ENCODE data around the gene KLF14. TPM values are rescaled to one million over a fixed set of nuclear protein-coding genes. Genes with fewer than 3 reads are reported as not detected.
"Not testable (repeated sequence)": the region's sequence is repeated elsewhere in the genome, so short reads cannot be mapped to it uniquely, and the experiment has no call there.

Gene KLF14
- total RNA-seq, 1 donor from 2014 or later = not detected

DNA sequence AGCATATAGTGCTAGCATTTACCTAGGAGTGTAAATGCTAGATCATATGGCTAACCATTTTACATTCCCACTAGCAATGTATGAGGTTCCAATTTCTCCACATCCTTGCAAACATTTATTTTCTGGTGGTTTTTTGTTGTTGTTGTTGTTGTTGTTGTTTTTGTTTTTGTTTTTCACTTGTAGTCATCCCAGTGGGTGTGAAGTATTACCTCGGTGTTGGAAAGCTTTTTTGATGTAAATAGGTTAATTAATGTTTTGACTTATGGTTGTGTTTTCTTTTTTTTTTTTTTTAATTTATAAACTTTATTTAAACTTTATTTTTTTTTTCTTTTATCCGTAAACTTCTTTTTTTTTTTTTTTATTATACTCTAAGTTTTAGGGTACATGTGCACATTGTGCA lies 32.4 kb downstream of the KLF14 start:
- no peak overlapping the region for H3K4me3 Mint-ChIP-seq (ENCODE audit: unreplicated experiment)
- no peaks in the 10 kb centered on the region for H3K27me3 Mint-ChIP-seq (ENCODE audit: unreplicated experiment)

DNA sequence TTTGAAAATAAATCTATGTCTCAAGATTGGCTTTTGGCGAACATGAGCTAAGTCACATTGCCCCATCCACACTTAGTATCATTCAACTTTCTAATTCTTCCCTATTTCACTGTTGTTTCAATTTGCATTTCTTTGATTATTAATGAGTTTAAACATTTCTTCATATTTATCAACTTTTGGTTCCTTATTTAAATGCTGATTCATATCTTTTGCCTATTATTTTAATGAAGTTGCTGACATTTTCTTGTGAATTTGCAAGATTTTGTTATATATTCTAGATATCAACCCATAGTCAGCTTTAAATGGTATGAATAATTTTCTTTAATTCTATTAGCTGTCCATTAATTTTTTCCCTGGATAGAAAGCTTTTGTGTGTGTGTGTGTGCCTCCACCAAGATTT lies 33.2 kb downstream of the KLF14 start:
- Mint-ChIP-seq H3K9me3 (ENCODE audit: unreplicated experiment) (peaks cover 2% of the 10 kb centered on the region), H3K27ac (ENCODE audit: unreplicated experiment) (no peak overlapping the region), H3K4me1 (ENCODE audit: low read depth, unreplicated experiment) (no peaks in the 10 kb centered on the region), H3K27me3 (ENCODE audit: unreplicated experiment) (no peaks in the 10 kb centered on the region), H3K36me3 (ENCODE audit: unreplicated experiment) (no peaks in the 10 kb centered on the region), H3K4me3 (ENCODE audit: unreplicated experiment) (no peak overlapping the region)
- no peak for DNase-seq
- TF ChIP-seq, protein P1, sequence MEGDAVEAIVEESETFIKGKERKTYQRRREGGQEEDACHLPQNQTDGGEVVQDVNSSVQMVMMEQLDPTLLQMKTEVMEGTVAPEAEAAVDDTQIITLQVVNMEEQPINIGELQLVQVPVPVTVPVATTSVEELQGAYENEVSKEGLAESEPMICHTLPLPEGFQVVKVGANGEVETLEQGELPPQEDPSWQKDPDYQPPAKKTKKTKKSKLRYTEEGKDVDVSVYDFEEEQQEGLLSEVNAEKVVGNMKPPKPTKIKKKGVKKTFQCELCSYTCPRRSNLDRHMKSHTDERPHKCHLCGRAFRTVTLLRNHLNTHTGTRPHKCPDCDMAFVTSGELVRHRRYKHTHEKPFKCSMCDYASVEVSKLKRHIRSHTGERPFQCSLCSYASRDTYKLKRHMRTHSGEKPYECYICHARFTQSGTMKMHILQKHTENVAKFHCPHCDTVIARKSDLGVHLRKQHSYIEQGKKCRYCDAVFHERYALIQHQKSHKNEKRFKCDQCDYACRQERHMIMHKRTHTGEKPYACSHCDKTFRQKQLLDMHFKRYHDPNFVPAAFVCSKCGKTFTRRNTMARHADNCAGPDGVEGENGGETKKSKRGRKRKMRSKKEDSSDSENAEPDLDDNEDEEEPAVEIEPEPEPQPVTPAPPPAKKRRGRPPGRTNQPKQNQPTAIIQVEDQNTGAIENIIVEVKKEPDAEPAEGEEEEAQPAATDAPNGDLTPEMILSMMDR (IDR thresholded peaks at IDR 0.05; ENCODE audit: partially characterized antibody, unreplicated experiment) = no peak

More for the DNA sequence above, 32.4 kb downstream of the KLF14 start:
- TF ChIP-seq, protein P1 (IDR thresholded peaks at IDR 0.05; ENCODE audit: partially characterized antibody, unreplicated experiment) = no peak
- no peak for DNase-seq
- Mint-ChIP-seq H3K36me3 (ENCODE audit: unreplicated experiment) (peaks cover 4% of the 10 kb centered on the region), H3K9me3 (ENCODE audit: unreplicated experiment) (peaks cover 2% of the 10 kb centered on the region), H3K27ac (ENCODE audit: unreplicated experiment) (no peak overlapping the region), H3K4me1 (ENCODE audit: low read depth, unreplicated experiment) (no peaks in the 10 kb centered on the region)

DNA sequence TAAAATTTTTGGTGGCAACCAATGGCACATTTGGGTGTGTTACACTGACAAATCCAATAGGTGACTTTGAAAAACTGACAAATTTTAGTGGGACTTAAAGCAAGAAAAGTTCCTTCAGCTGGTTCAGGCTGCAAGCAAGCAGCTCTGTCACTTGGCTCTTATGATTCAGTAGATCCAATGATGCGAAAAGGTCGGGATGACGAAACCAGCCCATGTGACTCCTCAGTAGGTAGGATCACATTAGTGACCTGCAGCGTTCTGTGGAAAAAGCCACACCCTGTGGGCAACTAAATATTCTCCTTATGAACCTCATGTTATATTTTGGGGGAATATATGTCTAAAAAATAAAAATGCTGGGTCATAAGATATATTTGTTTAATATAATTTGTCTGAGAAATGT lies 34.3 kb downstream of the KLF14 start:
- H3K4me1 Mint-ChIP-seq (ENCODE audit: low read depth, unreplicated experiment) = no peaks in the 10 kb centered on the region
- H3K4me3 Mint-ChIP-seq (ENCODE audit: unreplicated experiment) = no peak overlapping the region
- DNase-seq = no peak
- no peaks in the 10 kb centered on the region for H3K36me3 Mint-ChIP-seq (ENCODE audit: unreplicated experiment)
- peaks cover 2% of the 10 kb centered on the region for H3K9me3 Mint-ChIP-seq (ENCODE audit: unreplicated experiment)
- no peak overlapping the region for H3K27ac Mint-ChIP-seq (ENCODE audit: unreplicated experiment)
- TF ChIP-seq, protein P1 (IDR thresholded peaks at IDR 0.05; ENCODE audit: partially characterized antibody, unreplicated experiment) = no peak
- H3K27me3 Mint-ChIP-seq (ENCODE audit: unreplicated experiment) = no peaks in the 10 kb centered on the region

DNA sequence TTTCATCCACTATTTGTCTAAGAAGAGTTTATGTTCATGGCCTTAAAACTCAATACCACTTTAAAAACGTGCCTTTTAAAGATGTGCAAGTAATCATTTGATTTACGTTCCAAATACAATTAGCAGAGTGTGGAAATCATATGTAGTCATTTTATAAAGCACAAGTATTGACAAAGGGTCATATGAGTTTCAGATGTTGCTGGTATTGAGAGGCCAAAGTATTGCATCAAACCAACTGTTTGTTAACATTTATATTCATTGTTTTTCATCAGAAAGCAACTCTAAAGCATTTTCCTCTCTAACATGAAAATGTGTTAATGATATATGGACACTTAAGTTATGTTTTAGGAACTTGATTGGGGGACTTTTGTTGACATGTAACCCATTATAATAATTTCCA lies 36.2 kb downstream of the KLF14 start:
- Mint-ChIP-seq H3K36me3 (ENCODE audit: unreplicated experiment) (no peaks in the 10 kb centered on the region), H3K27ac (ENCODE audit: unreplicated experiment) (no peak overlapping the region), H3K4me1 (ENCODE audit: low read depth, unreplicated experiment) (no peaks in the 10 kb centered on the region), H3K4me3 (ENCODE audit: unreplicated experiment) (no peak overlapping the region), H3K9me3 (ENCODE audit: unreplicated experiment) (peaks cover 2% of the 10 kb centered on the region), H3K27me3 (ENCODE audit: unreplicated experiment) (no peaks in the 10 kb centered on the region)
- no peak for DNase-seq
- TF ChIP-seq, protein P1 (IDR thresholded peaks at IDR 0.05; ENCODE audit: partially characterized antibody, unreplicated experiment) = no peak

DNA sequence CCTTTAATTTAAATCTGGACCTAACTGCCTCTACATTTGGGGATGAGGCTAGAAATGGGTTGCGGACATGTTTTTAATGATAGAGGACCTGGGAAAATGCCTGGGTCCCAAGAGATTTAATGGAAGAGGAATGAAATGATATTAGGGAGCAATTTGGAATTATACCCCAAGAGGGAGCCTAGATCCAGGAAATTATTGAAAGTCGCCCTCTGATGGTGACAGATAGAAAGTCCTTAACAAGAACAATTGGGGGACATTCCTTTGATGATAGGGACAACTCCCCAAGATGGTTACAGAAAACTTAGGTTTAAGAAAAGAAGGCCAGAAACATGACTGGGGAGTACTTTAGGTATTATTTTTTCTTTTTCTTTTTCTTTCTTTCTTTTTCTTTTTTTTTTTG lies 38.2 kb downstream of the KLF14 start:
- DNase-seq = no peak
- H3K4me3 Mint-ChIP-seq (ENCODE audit: unreplicated experiment) = no peak overlapping the region
- no peaks in the 10 kb centered on the region for H3K36me3 Mint-ChIP-seq (ENCODE audit: unreplicated experiment)
- no peaks in the 10 kb centered on the region for H3K9me3 Mint-ChIP-seq (ENCODE audit: unreplicated experiment)
- no peaks in the 10 kb centered on the region for H3K4me1 Mint-ChIP-seq (ENCODE audit: low read depth, unreplicated experiment)
- no peak overlapping the region for H3K27ac Mint-ChIP-seq (ENCODE audit: unreplicated experiment)
- TF ChIP-seq, protein P1 (IDR thresholded peaks at IDR 0.05; ENCODE audit: partially characterized antibody, unreplicated experiment) = no peak
- H3K27me3 Mint-ChIP-seq (ENCODE audit: unreplicated experiment) = no peaks in the 10 kb centered on the region

DNA sequence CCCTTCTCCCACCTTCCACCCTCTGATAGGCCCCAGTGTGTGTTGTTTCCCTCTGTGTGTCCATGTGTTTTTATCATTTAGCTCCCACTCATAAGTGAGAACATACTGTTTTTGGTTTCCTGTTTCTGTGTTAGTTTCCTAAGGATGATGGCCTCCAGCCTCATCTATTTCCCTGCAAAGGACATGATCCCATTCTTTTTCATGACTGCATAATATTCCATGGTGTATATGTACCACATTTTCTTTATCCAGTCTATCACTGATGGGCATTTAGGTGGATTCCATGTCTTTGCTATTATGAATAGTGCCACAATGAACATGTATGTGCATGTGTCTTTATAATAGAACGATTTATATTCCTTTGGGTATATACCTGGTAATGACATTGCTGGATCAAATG lies 41.6 kb downstream of the KLF14 start:
- H3K9me3 Mint-ChIP-seq (ENCODE audit: unreplicated experiment); H3K36me3 Mint-ChIP-seq (ENCODE audit: unreplicated experiment); DNase-seq; H3K4me1 Mint-ChIP-seq (ENCODE audit: low read depth, unreplicated experiment); H3K27me3 Mint-ChIP-seq (ENCODE audit: unreplicated experiment); H3K4me3 Mint-ChIP-seq (ENCODE audit: unreplicated experiment); H3K27ac Mint-ChIP-seq (ENCODE audit: unreplicated experiment): not testable (repeated sequence)
